GM12864 (cell line): Measurements from ENCODE around the gene DCAKD.

Source experiments
- DNase-seq: peaks from one replicate; pipeline ENCODE4 v3.0.0-alpha.2; 2011; ENCODE audit warnings: low read depth
- H3K4me3 ChIP-seq: 2 replicates; pipeline ENCODE4 v1.5.1; 2011; ENCODE audit warnings: mild to moderate bottlenecking, low read depth, low read length, control low read depth
- TF ChIP-seq, protein P1 (sequence below): IDR thresholded peaks from 2 replicates; pipeline ENCODE4 v1.5.1; 2011; ENCODE audit warnings: low read depth, mild to moderate bottlenecking, moderate library complexity, low read length, control low read depth, inconsistent platforms; ENCODE audit errors: missing control alignments

Gene DCAKD

DNA sequence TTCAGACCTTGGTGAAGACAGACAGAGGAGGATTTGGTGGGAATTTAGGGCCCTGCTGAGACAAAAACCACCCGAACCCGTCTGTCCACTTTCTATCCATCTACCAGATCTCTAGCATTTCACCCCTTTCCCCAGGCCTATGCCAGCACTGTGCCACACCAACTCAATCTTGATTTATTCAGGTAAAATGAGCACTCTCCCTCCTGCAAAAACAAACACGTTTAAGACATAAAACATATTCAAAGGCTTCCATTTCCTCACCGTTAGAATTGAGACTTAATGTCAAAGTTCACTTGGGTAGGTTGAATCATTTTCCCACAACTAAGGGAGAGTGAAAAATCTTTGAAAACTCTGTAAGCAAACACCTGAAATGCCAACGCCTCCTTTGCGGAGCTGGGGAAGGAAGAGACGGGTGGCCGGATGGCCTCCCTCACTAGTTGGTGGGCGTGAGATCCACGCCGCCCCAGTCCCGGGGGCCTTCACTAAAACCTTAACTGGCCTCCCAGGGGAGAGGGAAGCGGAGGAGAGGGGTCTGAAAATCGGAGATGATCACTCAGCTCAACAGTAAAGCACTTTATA lies 862 bp downstream of the DCAKD start:
- peak overlapping the region; percentile 63 for H3K4me3 ChIP-seq
- TF ChIP-seq, protein P1, sequence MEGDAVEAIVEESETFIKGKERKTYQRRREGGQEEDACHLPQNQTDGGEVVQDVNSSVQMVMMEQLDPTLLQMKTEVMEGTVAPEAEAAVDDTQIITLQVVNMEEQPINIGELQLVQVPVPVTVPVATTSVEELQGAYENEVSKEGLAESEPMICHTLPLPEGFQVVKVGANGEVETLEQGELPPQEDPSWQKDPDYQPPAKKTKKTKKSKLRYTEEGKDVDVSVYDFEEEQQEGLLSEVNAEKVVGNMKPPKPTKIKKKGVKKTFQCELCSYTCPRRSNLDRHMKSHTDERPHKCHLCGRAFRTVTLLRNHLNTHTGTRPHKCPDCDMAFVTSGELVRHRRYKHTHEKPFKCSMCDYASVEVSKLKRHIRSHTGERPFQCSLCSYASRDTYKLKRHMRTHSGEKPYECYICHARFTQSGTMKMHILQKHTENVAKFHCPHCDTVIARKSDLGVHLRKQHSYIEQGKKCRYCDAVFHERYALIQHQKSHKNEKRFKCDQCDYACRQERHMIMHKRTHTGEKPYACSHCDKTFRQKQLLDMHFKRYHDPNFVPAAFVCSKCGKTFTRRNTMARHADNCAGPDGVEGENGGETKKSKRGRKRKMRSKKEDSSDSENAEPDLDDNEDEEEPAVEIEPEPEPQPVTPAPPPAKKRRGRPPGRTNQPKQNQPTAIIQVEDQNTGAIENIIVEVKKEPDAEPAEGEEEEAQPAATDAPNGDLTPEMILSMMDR: no peak
- DNase-seq: no peak

GRCh38 chr17:45048795-45049563 lies 2.5 kb downstream of the DCAKD start:
- TF ChIP-seq, protein P1: peak; percentile 44
- DNase-seq: no peak
- H3K4me3 ChIP-seq: no peak overlapping the region

DNA sequence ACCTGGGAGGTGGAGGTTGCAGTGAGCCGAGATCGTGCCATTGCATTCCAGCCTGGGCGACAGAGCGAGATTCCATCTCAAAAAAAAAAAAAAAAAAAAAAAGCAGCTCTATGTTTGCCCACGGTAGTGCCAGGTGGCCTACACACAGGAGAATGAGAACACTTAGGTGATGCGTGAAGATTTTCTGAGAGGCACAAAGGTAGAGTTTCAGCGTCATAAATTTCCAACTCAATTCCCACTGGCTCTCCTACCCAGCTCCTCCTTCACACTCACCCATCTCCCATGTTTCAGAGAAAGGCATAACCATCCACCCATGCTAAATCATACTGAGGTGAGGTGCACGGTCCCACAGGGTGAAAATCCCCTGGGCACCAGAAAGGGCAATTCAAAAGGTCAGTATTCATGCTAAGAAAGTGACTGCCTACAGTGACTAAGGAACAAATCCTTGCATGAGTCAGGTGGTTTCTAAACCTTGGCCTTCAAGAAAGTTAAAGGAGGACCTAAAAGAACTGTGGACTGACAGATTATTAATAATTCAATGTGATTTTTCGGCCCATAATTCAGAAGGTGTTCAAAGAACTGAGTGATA lies 4.8 kb downstream of the DCAKD start:
- no peak overlapping the region for H3K4me3 ChIP-seq
- TF ChIP-seq, protein P1: no peak
- no peak for DNase-seq

- DNase-seq: no peak
- TF ChIP-seq, protein P1: no peak
- no peak overlapping the region for H3K4me3 ChIP-seq
Measured at GRCh38 chr17:45043813-45044540, 7.5 kb downstream of the DCAKD start.

- no peak for DNase-seq
- TF ChIP-seq, protein P1: no peak
- H3K4me3 ChIP-seq: no peak overlapping the region
Measured at GRCh38 chr17:45042346-45043120, 8.9 kb downstream of the DCAKD start.

GRCh38 chr17:45040459-45040858 lies 11.0 kb downstream of the DCAKD start:
- TF ChIP-seq, protein P1: no peak
- DNase-seq: no peak
- no peak overlapping the region for H3K4me3 ChIP-seq
